MCF 10A (cell line): ENCODE measurements around the gene NBL1. TPM values are rescaled to one million over a fixed set of nuclear protein-coding genes. Genes with fewer than 3 reads are reported as not detected.

Experiments
- BruUV-seq: library from RNA; stranded (reverse); fragments of 400-500 nt; replicated peaks from 2 replicates; lab custom pipeline; 2021; lab: Mats Ljungman, UMichigan
- CTCF ChIA-PET: fragments of 300-600 bp; sonication (Branson Sonifier 250); formaldehyde crosslinking; extraction: SDS; loops from one replicate; lab custom pipeline; 2021; ENCODE audit warnings: antibody characterized with exemption, inconsistent platforms; lab: Yijun Ruan, JAX
- POLR2A ChIA-PET: fragments of 300-600, 350-650 bp; sonication (Branson Sonifier 250); formaldehyde crosslinking; extraction: SDS; loops from one replicate; lab custom pipeline; 2020; ENCODE audit warnings: antibody characterized with exemption, inconsistent platforms; lab: Yijun Ruan, JAX
- DNase-seq: peaks from one replicate; pipeline ENCODE4 v3.0.0-alpha.2; 2018; ENCODE audit not compliant: unreplicated experiment
- H3K27ac Mint-ChIP-seq: one replicate; pipeline ENCODE4 v1.8.0; 2022; ENCODE audit warnings: mild to moderate bottlenecking, low read depth, mixed read lengths; ENCODE audit not compliant: unreplicated experiment
- H3K27me3 Mint-ChIP-seq: one replicate; pipeline ENCODE4 v1.8.0; 2022; ENCODE audit warnings: mixed read lengths; ENCODE audit not compliant: insufficient read depth, unreplicated experiment
- H3K36me3 Mint-ChIP-seq: one replicate; pipeline ENCODE4 v1.8.0; 2022; ENCODE audit warnings: mild to moderate bottlenecking, moderate library complexity, mixed read lengths; ENCODE audit not compliant: insufficient read depth, unreplicated experiment
- H3K4me1 Mint-ChIP-seq: one replicate; pipeline ENCODE4 v1.8.0; 2022; ENCODE audit warnings: mixed read lengths; ENCODE audit not compliant: insufficient read depth, unreplicated experiment
- H3K4me3 Mint-ChIP-seq: one replicate; pipeline ENCODE4 v1.8.0; 2022; ENCODE audit warnings: mild to moderate bottlenecking, moderate library complexity, mixed read lengths; ENCODE audit not compliant: unreplicated experiment
- H3K9me3 Mint-ChIP-seq: one replicate; pipeline ENCODE4 v1.8.0; 2022; ENCODE audit warnings: mixed read lengths; ENCODE audit not compliant: unreplicated experiment
- intact Hi-C: fragments of 100-400 bp; cut with micrococcal nuclease; formaldehyde crosslinking; loops from 2 replicates; pipeline ENCODE4 v1.14.1; 2022
- total RNA-seq: library from RNA; stranded (reverse); gene quantifications from 2 replicates; pipeline ENCODE4 v1.2.3, GENCODE V29; 2022
- TF ChIP-seq, protein P1 (sequence below): fragments of 200-600 bp; IDR thresholded peaks from one replicate; pipeline ENCODE4 v1.8.0; 2022; ENCODE audit warnings: antibody characterized with exemption, mild to moderate bottlenecking; ENCODE audit not compliant: unreplicated experiment

Gene NBL1
- total RNA-seq, 1 experiment from 2014 or later = 70.4 TPM

DNA sequence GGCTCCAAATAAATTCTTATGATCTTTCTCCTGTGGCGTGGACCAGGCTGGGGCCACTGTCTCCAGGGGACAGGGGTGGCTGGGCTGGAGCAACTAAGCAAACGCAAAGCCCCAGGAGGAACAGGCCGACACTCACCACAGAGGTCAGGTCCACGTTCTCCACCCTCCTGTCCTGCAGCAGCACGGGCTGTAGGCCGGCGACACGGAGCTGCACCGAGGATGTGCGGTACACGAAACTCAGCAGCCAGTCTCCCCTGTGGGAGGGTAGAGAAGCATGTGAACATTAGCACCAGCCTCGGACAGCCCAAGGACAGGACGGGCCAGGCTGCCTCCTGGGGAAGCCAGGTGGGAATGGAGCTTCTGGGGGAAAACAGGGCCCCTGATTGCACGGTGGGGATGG, 50.2 kb downstream of the NBL1 start:
- ChIA-PET POLR2A (no interaction called here), CTCF (interaction anchor here (0.6 to 1.3 kb wide), 4 partner anchors 10 to 817 kb away, joined by 3 to 5 read pairs (median 4); no protein-coding TSS in a partner anchor)
- intact Hi-C loops = no loop called here
- Mint-ChIP-seq H3K4me3 (no peak overlapping the region), H3K9me3 (no peaks in the 10 kb centered on the region), H3K27ac (no peak overlapping the region), H3K27me3 (no peaks in the 10 kb centered on the region), H3K36me3 (peaks cover 20% of the 10 kb centered on the region), H3K4me1 (no peaks in the 10 kb centered on the region)
- no TSS peak for BruUV-seq
- DNase-seq = no peak
- TF ChIP-seq, protein P1, sequence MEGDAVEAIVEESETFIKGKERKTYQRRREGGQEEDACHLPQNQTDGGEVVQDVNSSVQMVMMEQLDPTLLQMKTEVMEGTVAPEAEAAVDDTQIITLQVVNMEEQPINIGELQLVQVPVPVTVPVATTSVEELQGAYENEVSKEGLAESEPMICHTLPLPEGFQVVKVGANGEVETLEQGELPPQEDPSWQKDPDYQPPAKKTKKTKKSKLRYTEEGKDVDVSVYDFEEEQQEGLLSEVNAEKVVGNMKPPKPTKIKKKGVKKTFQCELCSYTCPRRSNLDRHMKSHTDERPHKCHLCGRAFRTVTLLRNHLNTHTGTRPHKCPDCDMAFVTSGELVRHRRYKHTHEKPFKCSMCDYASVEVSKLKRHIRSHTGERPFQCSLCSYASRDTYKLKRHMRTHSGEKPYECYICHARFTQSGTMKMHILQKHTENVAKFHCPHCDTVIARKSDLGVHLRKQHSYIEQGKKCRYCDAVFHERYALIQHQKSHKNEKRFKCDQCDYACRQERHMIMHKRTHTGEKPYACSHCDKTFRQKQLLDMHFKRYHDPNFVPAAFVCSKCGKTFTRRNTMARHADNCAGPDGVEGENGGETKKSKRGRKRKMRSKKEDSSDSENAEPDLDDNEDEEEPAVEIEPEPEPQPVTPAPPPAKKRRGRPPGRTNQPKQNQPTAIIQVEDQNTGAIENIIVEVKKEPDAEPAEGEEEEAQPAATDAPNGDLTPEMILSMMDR = no peak

DNA sequence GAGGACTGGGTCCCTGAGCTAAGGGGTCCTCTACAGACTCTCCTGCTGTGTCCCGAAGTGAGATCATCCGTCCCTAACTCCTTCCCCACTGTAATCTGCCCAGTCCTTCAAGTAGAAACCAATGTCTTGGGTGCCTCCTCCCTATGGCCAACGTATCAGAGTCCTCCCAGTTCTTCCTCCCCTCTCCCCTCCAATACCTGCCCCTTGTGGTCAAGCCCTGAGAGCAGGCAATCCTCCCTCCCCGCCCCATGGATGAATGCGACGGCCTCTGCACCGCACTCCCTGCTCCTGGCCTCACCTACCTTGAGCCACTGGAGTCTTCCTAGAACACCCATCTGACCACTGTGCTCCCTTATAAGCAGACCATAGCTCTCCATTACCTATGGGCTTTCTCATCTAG, 51.7 kb downstream of the NBL1 start:
- CTCF ChIA-PET = interaction anchor here (1.1 kb wide), 1 partner anchor 34 kb away, joined by 4 read pairs; no protein-coding TSS in a partner anchor
- H3K4me3 Mint-ChIP-seq = no peak overlapping the region

DNA sequence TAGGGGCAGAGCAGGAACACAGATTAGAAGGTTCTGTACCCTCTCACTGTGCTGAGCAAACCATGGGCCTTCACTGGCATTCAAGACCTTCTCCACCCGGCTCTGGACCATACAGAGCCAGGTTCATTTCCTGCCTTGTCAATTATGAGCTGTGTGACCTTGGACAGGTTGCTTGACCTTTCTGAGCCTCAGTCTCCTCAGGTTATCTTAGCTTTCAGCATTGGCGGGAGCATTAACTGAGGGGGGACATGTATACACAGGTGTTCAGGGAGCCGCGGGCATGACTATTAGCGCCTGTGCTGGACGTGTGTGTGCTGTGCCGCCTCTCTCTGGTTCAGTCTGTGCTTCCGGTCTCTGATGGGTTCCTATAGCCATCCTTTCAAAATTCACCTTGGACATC, 52.7 kb downstream of the NBL1 start:
- ChIA-PET CTCF (interaction anchor here (1.0 to 1.1 kb wide), 2 partner anchors 9 to 35 kb away, joined by 3 to 4 read pairs; no protein-coding TSS in a partner anchor), POLR2A (no interaction called here)
- no peak overlapping the region for H3K4me3 Mint-ChIP-seq

More for the DNA sequence above, 51.7 kb downstream of the NBL1 start:
- intact Hi-C loops = no loop called here
- BruUV-seq = no TSS peak
- H3K27ac Mint-ChIP-seq = no peak overlapping the region
- no peaks in the 10 kb centered on the region for H3K4me1 Mint-ChIP-seq
- TF ChIP-seq, protein P1 = no peak
- POLR2A ChIA-PET = no interaction called here
- H3K9me3 Mint-ChIP-seq = no peaks in the 10 kb centered on the region
- DNase-seq = no peak
- no peaks in the 10 kb centered on the region for H3K27me3 Mint-ChIP-seq
- peaks cover 20% of the 10 kb centered on the region for H3K36me3 Mint-ChIP-seq

GRCh38 chr1:19698181-19698580, 54.1 kb downstream of the NBL1 start:
- H3K27ac Mint-ChIP-seq = no peak overlapping the region
- POLR2A ChIA-PET = no interaction called here
- no peak overlapping the region for H3K4me3 Mint-ChIP-seq
- TF ChIP-seq, protein P1 = no peak
- H3K9me3 Mint-ChIP-seq = no peaks in the 10 kb centered on the region
- no peak for DNase-seq
- peaks cover 20% of the 10 kb centered on the region for H3K36me3 Mint-ChIP-seq
- intact Hi-C loops = no loop called here
- no peaks in the 10 kb centered on the region for H3K4me1 Mint-ChIP-seq
- H3K27me3 Mint-ChIP-seq = no peaks in the 10 kb centered on the region
- BruUV-seq = no TSS peak
- CTCF ChIA-PET = interaction anchor here (0.6 to 3.1 kb wide), 2 partner anchors 11 to 36 kb away, joined by 3 to 13 read pairs; no protein-coding TSS in a partner anchor

More for the DNA sequence above, 52.7 kb downstream of the NBL1 start:
- Mint-ChIP-seq H3K4me1 (no peaks in the 10 kb centered on the region), H3K36me3 (peaks cover 20% of the 10 kb centered on the region), H3K27me3 (no peaks in the 10 kb centered on the region), H3K9me3 (no peaks in the 10 kb centered on the region), H3K27ac (no peak overlapping the region)
- no TSS peak for BruUV-seq
- DNase-seq = no peak
- TF ChIP-seq, protein P1 = no peak
- intact Hi-C loops = no loop called here
